T-cell (primary cell): ENCODE measurements around the gene YTHDC1. TPM values are rescaled to one million over a fixed set of nuclear protein-coding genes. Genes with fewer than 3 reads are reported as not detected.

Source experiments
- ATAC-seq, 4 experiments: fragments of 200-7000 bp in 3 of 4; fragments of 150-1000 bp in 1 of 4; cut with Tn5 transposase; replicated peaks in 1 of 4; 1 replicate in 3 of 4; 2 replicates in 1 of 4; pipeline ENCODE4 v1.10.0; 2021; ENCODE audit warnings: moderate library complexity in 3 of 4, mild to moderate bottlenecking in 2 of 4, moderate number of reproducible peaks in 1 of 4
- CTCF ChIA-PET, 2 donors: fragments of 300-600 bp; sonication (Branson Sonifier 250); formaldehyde crosslinking; loops; one replicate each; lab custom pipeline; 2022; ENCODE audit warnings: antibody characterized with exemption in 2 of 2; lab: Charles Lee
- POLR2A ChIA-PET, 2 donors: fragments of 300-600 bp; sonication (Branson Sonifier 250); formaldehyde crosslinking; loops; one replicate each; lab custom pipeline; 2022; ENCODE audit warnings: antibody characterized with exemption in 2 of 2; lab: Charles Lee
- DNase-seq, 35 experiments: peaks; one replicate each; pipeline versions ENCODE4 v3.0.0 to v3.0.0-alpha.2; 2013 to 2023
- H3K27ac ChIP-seq: one replicate; pipeline ENCODE4 v1.5.1; 2013; ENCODE audit warnings: low read length
- H3K27me3 ChIP-seq, 2 experiments: replicated peaks in 1 of 2; 1 replicate in 1 of 2; 2 replicates in 1 of 2; pipeline versions ENCODE4 v1.6.1 to v1.7.0; 2013; ENCODE audit warnings: low read length in 1 of 2, mixed read lengths in 1 of 2; ENCODE audit not compliant: control insufficient read depth in 2 of 2, insufficient read depth in 2 of 2; ENCODE audit errors: extremely low read depth in 1 of 2
- H3K36me3 ChIP-seq, 2 donors: 1 replicate in 1 of 2; 2 replicates in 1 of 2; pipeline versions ENCODE4 v1.6.1 to v1.7.0; 2013; ENCODE audit warnings: low read length in 1 of 2; ENCODE audit not compliant: control insufficient read depth in 2 of 2, insufficient read depth in 1 of 2; ENCODE audit errors: extremely low read depth in 1 of 2
- H3K4me1 ChIP-seq, 2 experiments: 1 replicate in 1 of 2; 2 replicates in 1 of 2; pipeline versions ENCODE4 v1.6.1 to v1.7.0; 2013; ENCODE audit warnings: low read length in 2 of 2, mixed read lengths in 1 of 2; ENCODE audit not compliant: insufficient read depth in 2 of 2, control insufficient read depth in 1 of 2; ENCODE audit errors: extremely low read depth in 1 of 2
- H3K4me3 ChIP-seq, 2 donors: 1 replicate in 1 of 2; 2 replicates in 1 of 2; pipeline versions ENCODE4 v1.5.1 to v1.7.0; 2013; ENCODE audit warnings: mild to moderate bottlenecking in 2 of 2, low read length in 1 of 2, moderate library complexity in 1 of 2; ENCODE audit not compliant: control insufficient read depth in 1 of 2; ENCODE audit errors: extremely low read depth in 1 of 2
- H3K9me3 ChIP-seq: 2 replicates; pipeline ENCODE4 v1.7.0; 2013
- H3K27ac Mint-ChIP-seq, 2 donors: one replicate each; pipeline ENCODE4 v1.8.0; 2020 to 2021; ENCODE audit warnings: mild to moderate bottlenecking in 2 of 2, mixed read lengths in 2 of 2
- H3K27me3 Mint-ChIP-seq, 2 donors: one replicate each; pipeline ENCODE4 v1.8.0; 2021 to 2022; ENCODE audit warnings: mixed read lengths in 2 of 2
- H3K36me3 Mint-ChIP-seq: one replicate; pipeline ENCODE4 v1.8.0; 2021; ENCODE audit warnings: mixed read lengths
- H3K4me1 Mint-ChIP-seq, 3 donors: one replicate each; pipeline ENCODE4 v1.8.0; 2020 to 2022; ENCODE audit warnings: mixed read lengths in 3 of 3, mild to moderate bottlenecking in 1 of 3
- H3K4me3 Mint-ChIP-seq, 3 donors: one replicate each; pipeline ENCODE4 v1.8.0; 2020 to 2022; ENCODE audit warnings: mild to moderate bottlenecking in 3 of 3, mixed read lengths in 3 of 3, moderate library complexity in 3 of 3
- H3K9me3 Mint-ChIP-seq, 3 donors: one replicate each; pipeline ENCODE4 v1.8.0; 2020 to 2022; ENCODE audit warnings: mixed read lengths in 3 of 3
- WGBS: methylation state at CpG from one replicate; pipeline ENCODE4 v1.1.5; 2013; ENCODE audit warnings: missing lambda C conversion rate; ENCODE audit not compliant: insufficient coverage; 5-methylcytosine and 5-hydroxymethylcytosine counted together
- total RNA-seq, 35 experiments: library from RNA in 6 of 35; stranded (reverse) in 6 of 35; fragments of 120-200 nt in 1 of 35; gene quantifications; one replicate each; pipeline versions ENCODE4 v1.2.1 to v1.2.4 and lab custom pipeline; 2013 to 2026

Gene YTHDC1
- total RNA-seq, 5 donors from 2014 or later (not counting 1 experiment from before 2014, with no cell fraction given): 163 to 233 (median 171) TPM

DNA sequence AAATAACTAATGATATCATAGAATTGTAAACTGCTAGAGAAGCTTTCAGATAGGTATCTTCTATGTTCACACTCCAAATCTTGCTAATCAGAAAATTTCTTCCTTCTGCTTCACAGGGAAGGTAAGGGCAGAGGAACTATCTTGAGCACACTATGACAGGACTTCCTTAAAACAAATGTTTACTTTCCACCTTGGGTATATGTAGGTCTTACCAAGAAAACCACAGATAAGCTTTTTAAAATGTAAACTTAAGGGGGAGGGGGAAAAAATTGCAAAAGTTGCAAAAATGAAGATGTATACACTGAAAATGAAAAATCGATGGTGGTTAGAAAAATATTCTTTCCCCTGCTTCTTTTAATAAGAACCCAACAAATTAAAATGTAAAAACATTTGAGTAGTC, 30.9 kb downstream of the YTHDC1 start:
- POLR2A ChIA-PET: no interaction called here
- H3K4me3 ChIP-seq: no peak overlapping the region
- no peak for ATAC-seq
- H3K27me3 ChIP-seq: no peaks in the 10 kb centered on the region
- Mint-ChIP-seq H3K27me3 (no peaks in the 10 kb centered on the region), H3K27ac (peak overlapping the region; percentile 42 to 71), H3K4me3 (no peak overlapping the region), H3K4me1 (peaks cover 11 to 14% (median 13%) of the 10 kb centered on the region in 3 donors), H3K9me3 (no peaks in the 10 kb centered on the region), H3K36me3 (peaks cover 28% of the 10 kb centered on the region)
- peaks cover 5 to 71% of the 10 kb centered on the region in 2 donors for H3K36me3 ChIP-seq
- no CpG with 5 or more reads among the region's 1 CpG for WGBS
- no peak for DNase-seq
- no peaks in the 10 kb centered on the region for H3K9me3 ChIP-seq
- H3K27ac ChIP-seq: no peak overlapping the region
- CTCF ChIA-PET: interaction anchor here in 1 of 2 donors (0.6 kb wide), 1 partner anchor 21 kb away, joined by 3 read pairs; no protein-coding TSS in a partner anchor
- no peaks in the 10 kb centered on the region for H3K4me1 ChIP-seq

DNA sequence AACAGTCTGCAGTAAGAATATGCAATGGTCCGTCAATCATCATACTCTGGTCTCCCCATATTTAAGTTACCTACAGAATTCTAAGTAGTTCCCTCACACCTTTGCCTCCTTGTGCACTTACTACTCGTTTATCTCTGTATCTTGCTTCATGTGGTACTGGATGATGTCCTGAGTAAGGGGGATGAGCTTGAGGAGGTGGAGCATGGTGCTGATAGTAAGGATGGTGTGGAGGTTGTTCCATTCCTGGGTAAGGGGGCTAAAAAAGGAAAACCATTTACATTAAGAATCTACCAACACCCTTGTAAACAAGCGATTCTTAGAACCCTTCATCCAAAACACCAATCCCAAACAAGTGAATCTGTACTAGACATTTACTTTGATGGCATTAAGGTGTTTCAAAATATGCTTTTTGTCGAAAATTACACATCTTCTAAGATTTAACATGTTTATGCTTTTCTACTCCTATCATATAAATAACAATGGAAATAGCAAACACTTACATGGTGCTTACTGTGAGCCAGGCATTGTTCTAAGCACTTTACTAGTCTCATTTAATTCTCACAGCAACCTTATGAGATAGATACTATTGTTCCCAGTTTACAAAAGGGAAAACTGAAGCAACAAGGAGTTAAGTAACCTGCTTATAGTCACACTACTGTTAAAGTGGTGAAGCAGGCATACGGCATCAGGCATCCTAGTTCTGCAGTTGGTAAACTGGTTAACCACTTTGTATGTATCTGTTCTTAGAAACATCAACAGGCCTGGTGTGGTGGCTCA, 33.5 kb downstream of the YTHDC1 start:
- DNase-seq (no peak), ATAC-seq (no peak)
- H3K27ac ChIP-seq: no peak overlapping the region
- peaks cover 3 to 67% of the 10 kb centered on the region in 2 donors for H3K36me3 ChIP-seq
- H3K4me3 ChIP-seq: no peak overlapping the region
- ChIA-PET POLR2A (interaction anchor here in 1 of 2 donors (1.0 kb wide), 1 partner anchor 27 kb away, joined by 3 read pairs; no protein-coding TSS in a partner anchor), CTCF (no interaction called here)
- Mint-ChIP-seq H3K9me3 (no peaks in the 10 kb centered on the region), H3K27ac (no peak overlapping the region), H3K4me3 (no peak overlapping the region), H3K36me3 (peaks cover 35% of the 10 kb centered on the region), H3K4me1 (peaks cover 8 to 11% (median 10%) of the 10 kb centered on the region in 3 donors), H3K27me3 (no peaks in the 10 kb centered on the region)
- no peaks in the 10 kb centered on the region for H3K9me3 ChIP-seq
- no peaks in the 10 kb centered on the region for H3K27me3 ChIP-seq
- no peaks in the 10 kb centered on the region for H3K4me1 ChIP-seq
- no CpG with 5 or more reads among the region's 5 CpGs for WGBS

DNA sequence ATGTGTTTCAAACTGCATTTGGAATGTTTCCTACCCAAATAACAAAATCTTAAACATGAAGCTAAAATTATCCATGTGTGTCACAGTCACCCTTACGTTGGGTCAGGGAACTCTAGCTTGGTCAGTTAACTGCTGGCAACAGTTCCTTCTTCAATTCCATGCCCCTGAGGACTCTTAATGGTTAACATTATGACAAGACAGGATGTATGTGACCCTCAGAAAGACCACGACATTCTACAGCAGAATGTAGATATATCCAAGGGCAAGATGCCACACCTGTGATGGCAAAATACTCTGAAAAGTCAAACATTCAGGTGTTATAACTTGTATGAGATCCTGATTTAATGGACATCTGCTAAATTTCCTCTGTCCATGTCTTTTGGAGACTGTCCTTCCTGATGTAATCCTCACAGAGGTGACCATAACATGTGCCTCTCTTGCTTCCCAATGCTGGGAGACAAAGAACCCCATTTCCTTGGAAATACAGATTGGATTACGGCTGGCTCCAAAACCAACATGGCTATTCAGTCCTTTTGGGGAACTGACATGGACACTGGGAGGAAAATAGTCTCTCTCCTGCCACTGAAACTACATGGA, 39.1 kb downstream of the YTHDC1 start:
- no peaks in the 10 kb centered on the region for H3K27me3 ChIP-seq
- H3K9me3 Mint-ChIP-seq: no peaks in the 10 kb centered on the region
- no peak overlapping the region for H3K27ac Mint-ChIP-seq
- ATAC-seq: peak in 1 of 4 experiments; percentile 9
- no peaks in the 10 kb centered on the region for H3K27me3 Mint-ChIP-seq
- no peaks in the 10 kb centered on the region for H3K4me1 Mint-ChIP-seq
- peaks cover 0 to 33% of the 10 kb centered on the region in 2 donors for H3K36me3 ChIP-seq
- no peaks in the 10 kb centered on the region for H3K9me3 ChIP-seq
- no peak for DNase-seq
- H3K36me3 Mint-ChIP-seq: peaks cover 25% of the 10 kb centered on the region
- ChIA-PET CTCF (no interaction called here), POLR2A (no interaction called here)
- H3K27ac ChIP-seq: no peak overlapping the region
- no peaks in the 10 kb centered on the region for H3K4me1 ChIP-seq
- 88% methylated on average over 1 of the region's 3 CpGs for WGBS
- no peak overlapping the region for H3K4me3 Mint-ChIP-seq
- H3K4me3 ChIP-seq: no peak overlapping the region

DNA sequence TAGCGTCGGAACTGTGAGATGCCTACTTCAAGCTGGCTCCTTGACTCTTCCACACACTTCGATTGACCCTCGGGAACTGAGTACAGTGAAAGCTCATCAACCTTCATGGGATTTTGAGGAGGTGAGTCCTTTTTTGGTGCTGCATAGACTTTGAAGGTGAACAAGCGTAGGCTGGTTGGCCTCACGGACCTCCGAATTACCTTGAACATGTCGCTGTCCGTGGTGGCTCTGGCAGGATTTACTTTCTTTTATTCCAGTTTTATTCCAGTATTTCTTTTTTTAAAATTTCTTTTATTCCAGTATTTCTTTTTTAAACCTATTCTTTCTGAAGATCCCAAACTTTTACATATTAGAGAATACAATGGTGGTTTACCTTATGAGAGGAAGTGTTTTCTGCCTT, 45.2 kb downstream of the YTHDC1 start:
- Mint-ChIP-seq H3K27ac (no peak overlapping the region), H3K9me3 (no peaks in the 10 kb centered on the region), H3K4me1 (no peaks in the 10 kb centered on the region), H3K27me3 (no peaks in the 10 kb centered on the region), H3K36me3 (no peaks in the 10 kb centered on the region), H3K4me3 (no peak overlapping the region)
- no peaks in the 10 kb centered on the region for H3K9me3 ChIP-seq
- no peak for ATAC-seq
- no peak overlapping the region for H3K27ac ChIP-seq
- WGBS: 88% methylated on average over 3 of the region's 9 CpGs
- DNase-seq: no peak
- ChIA-PET CTCF (interaction anchor here in 1 of 2 donors (0.6 kb wide), 1 partner anchor 109 kb away, joined by 3 read pairs; no protein-coding TSS in a partner anchor), POLR2A (no interaction called here)
- no peaks in the 10 kb centered on the region for H3K27me3 ChIP-seq
- no peaks in the 10 kb centered on the region for H3K4me1 ChIP-seq
- H3K36me3 ChIP-seq: no peaks in the 10 kb centered on the region
- H3K4me3 ChIP-seq: no peak overlapping the region

DNA sequence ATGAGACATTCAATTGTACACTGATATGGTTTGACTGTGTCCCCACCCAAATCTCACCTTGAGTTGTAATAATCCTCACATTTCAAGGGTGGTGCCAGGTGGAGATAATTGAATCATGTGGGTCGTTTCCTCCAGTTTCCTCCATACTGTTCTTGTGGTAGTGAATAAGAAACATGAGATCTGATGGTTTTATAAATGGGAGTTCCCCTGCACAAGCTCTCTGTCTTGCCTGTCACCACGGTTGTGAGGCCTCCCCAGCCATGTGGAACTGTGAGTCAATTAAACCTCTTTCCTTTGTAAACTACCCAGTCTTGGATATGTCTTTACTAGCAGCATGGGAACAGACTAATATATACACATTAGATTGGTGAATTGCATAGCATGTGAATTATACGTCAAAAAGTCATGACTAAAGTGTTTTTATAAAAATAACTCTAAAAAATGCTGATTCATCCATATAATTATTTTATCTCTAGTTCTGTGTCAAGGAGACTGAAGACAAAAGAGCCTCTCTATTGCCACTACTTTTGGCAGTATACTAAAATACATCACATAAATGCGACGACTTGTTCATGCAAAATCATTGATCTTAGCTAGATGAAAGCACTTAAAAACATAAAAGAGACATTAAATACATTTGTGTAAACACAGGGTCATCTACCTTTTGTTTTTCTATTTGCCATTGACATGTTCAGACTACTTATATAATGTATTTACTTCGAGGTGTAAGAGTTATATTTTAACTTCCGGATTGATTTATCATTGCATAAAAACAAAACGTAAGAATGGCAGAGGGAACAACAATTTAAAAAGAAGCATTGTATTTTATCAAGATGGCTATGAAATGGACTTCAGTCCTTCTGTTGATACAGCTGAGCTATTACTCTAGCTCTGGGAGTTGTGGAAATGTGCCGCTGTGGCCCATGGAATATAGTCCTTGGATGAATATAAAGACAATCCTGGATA, 50.1 kb downstream of the YTHDC1 start:
- DNase-seq: no peak
- POLR2A ChIA-PET: no interaction called here
- CTCF ChIA-PET: no interaction called here
- Histone ChIP-seq H3K27ac (no peak overlapping the region), H3K9me3 (no peaks in the 10 kb centered on the region), H3K4me3 (no peak overlapping the region), H3K36me3 (no peaks in the 10 kb centered on the region), H3K27me3 (no peaks in the 10 kb centered on the region), H3K4me1 (no peaks in the 10 kb centered on the region)
- 100% methylated on average over 1 of the region's 9 CpGs for WGBS
- Mint-ChIP-seq H3K27ac (no peak overlapping the region), H3K4me1 (no peaks in the 10 kb centered on the region), H3K27me3 (peaks cover 0 to 3% of the 10 kb centered on the region in 2 donors), H3K4me3 (no peak overlapping the region), H3K36me3 (no peaks in the 10 kb centered on the region), H3K9me3 (peaks cover 4 to 7% (median 6%) of the 10 kb centered on the region in 3 donors)
- peak in 1 of 4 experiments; percentile 38 for ATAC-seq

DNA sequence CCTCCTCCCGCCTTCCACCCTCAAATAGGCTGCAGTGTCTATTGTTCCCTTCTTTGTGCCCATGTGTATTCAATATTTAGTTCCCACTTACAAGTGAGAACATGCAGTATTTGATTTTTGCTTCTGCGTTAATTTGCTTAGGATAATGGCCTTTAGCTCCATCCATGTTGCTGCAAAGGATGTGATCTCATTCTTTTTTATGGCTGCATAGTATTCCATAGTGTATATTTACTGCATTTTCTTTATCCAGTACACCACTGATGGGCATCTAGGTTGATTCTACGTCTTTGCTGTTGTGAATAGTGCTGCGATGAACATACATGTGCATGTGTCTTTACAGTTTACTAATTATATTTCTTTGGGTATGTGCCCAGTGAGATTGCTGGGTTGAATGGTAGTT, 52.8 kb downstream of the YTHDC1 start:
- H3K27me3 Mint-ChIP-seq: peaks cover 3% of the 10 kb centered on the region in 2 donors
- Histone ChIP-seq H3K4me3 (no peak overlapping the region), H3K27ac (no peak overlapping the region), H3K4me1 (no peaks in the 10 kb centered on the region), H3K27me3 (no peaks in the 10 kb centered on the region), H3K36me3 (no peaks in the 10 kb centered on the region), H3K9me3 (no peaks in the 10 kb centered on the region)
- no peaks in the 10 kb centered on the region for H3K4me1 Mint-ChIP-seq
- ChIA-PET POLR2A (interaction anchor here in 1 of 2 donors (0.6 kb wide), 1 partner anchor 71 kb away, joined by 6 read pairs; no protein-coding TSS in a partner anchor), CTCF (no interaction called here)
- no peaks in the 10 kb centered on the region for H3K36me3 Mint-ChIP-seq
- peaks cover 4 to 7% (median 6%) of the 10 kb centered on the region in 3 donors for H3K9me3 Mint-ChIP-seq
- no CpG with 5 or more reads among the region's 4 CpGs for WGBS
- no peak for ATAC-seq
- DNase-seq: no peak
- no peak overlapping the region for H3K27ac Mint-ChIP-seq
- no peak overlapping the region for H3K4me3 Mint-ChIP-seq
